Ovary (tissue), 9 donors: ENCODE measurements around the gene ZC2HC1C. TPM values are rescaled to one million over a fixed set of nuclear protein-coding genes. Genes with fewer than 3 reads are reported as not detected.

ENCODE experiments used
- DNase-seq, 5 donors: peaks; one replicate each; pipeline ENCODE4 v3.0.0-alpha.2; 2019 to 2020
- H3K27ac ChIP-seq, 2 donors: fragments of 200-600 bp; one replicate each; pipeline versions ENCODE4 v1.5.1 to v1.8.0; 2019 to 2022
- H3K27me3 ChIP-seq: fragments of 200-600 bp; one replicate; pipeline ENCODE4 v1.8.0; 2022
- H3K36me3 ChIP-seq: fragments of 200-600 bp; sonication (generic); one replicate; pipeline ENCODE4 v1.5.1; 2019
- H3K4me1 ChIP-seq: one replicate; pipeline ENCODE4 v1.8.1; 2013; ENCODE audit warnings: mild to moderate bottlenecking, moderate library complexity; ENCODE audit not compliant: insufficient read depth
- H3K4me3 ChIP-seq: fragments of 200-600 bp; sonication (generic); one replicate; pipeline ENCODE4 v1.5.1; 2017
- H3K9me3 ChIP-seq, 2 donors: fragments of 200-600 bp in 1 of 2; sonication (generic) in 1 of 2; one replicate each; pipeline versions ENCODE4 v1.5.1 to v1.8.1; 2013 to 2019; ENCODE audit warnings: mild to moderate bottlenecking in 1 of 2, moderate library complexity in 1 of 2
- EP300 ChIP-seq: sonication (generic); formaldehyde crosslinking; IDR thresholded peaks from one replicate; pipeline ENCODE4 v1.6.1; 2017; ENCODE audit warnings: antibody characterized with exemption
- POLR2A ChIP-seq: fragments of 450-650 bp; IDR thresholded peaks from one replicate; pipeline ENCODE4 v1.6.1; 2017; ENCODE audit warnings: antibody characterized with exemption, mild to moderate bottlenecking, moderate library complexity
- WGBS, 3 donors: extraction: QIAGEN DNeasy Blood & Tissue Kit in 1 of 3; methylation state at CpG; one replicate each; pipeline versions ENCODE4 v1.1.5 to v1.1.7; 2013 to 2017; 5-methylcytosine and 5-hydroxymethylcytosine counted together
- intact Hi-C, 4 donors: fragments of 100-400 bp; cut with DNase I; formaldehyde crosslinking; loops; one replicate each; pipeline versions ENCODE4 v1.11.0 to v1.15.1; 2022 to 2023
- polyA plus RNA-seq, 2 donors: library from polyadenylated mRNA; stranded (reverse); fragments of 200-250 nt in 1 of 2; fragments of 350-450 nt in 1 of 2; fragmentation: Illumina TruSeq in 1 of 2; extraction: RNeasy Lipid Tissue Mini Kit (QIAGEN cat#74804) in 1 of 2; gene quantifications; one replicate each; pipeline ENCODE4 v1.2.3, GENCODE V29; 2013 to 2014
- total RNA-seq, 7 donors: library from RNA; depleted of rRNA in 2 of 7; stranded (reverse); fragments of >200 nt in 2 of 7; fragmentation: NEBNext Ultra II Directional in 3 of 7; extraction: Animal tissue kit (Norgen Biotek cat#: 25700) in 3 of 7; gene quantifications; one replicate each; pipeline versions ENCODE4 v1.1.0 to v1.2.4, GENCODE V29; 2016 to 2023
- TF ChIP-seq, protein P1 (sequence below), 3 donors: fragments of 450-650 bp in 2 of 3; fragments of 200-600 bp in 1 of 3; IDR thresholded peaks; one replicate each; pipeline versions ENCODE4 v1.5.1 to v1.8.0; 2016 to 2022; ENCODE audit warnings: antibody characterized with exemption in 3 of 3, mild to moderate bottlenecking in 1 of 3
- donor health status: DM: no; HTN: no; CAD: no; lungs with moderate emphysema.
- donor health status: DM: no; HTN: no; CAD: no.
- donor health status: Bipolar disorder and iron deficiency.
- donor health status: DM: yes; HTN: yes; CAD: no.
- donor health status: DM: no; HTN: no; CAD: no.
- donor health status: DM: yes; HTN: yes; CAD: no.

ZC2HC1C gene
- total and polyA plus RNA-seq, 9 donors: 0.46 to 9.2 (median 1.3) TPM

DNA sequence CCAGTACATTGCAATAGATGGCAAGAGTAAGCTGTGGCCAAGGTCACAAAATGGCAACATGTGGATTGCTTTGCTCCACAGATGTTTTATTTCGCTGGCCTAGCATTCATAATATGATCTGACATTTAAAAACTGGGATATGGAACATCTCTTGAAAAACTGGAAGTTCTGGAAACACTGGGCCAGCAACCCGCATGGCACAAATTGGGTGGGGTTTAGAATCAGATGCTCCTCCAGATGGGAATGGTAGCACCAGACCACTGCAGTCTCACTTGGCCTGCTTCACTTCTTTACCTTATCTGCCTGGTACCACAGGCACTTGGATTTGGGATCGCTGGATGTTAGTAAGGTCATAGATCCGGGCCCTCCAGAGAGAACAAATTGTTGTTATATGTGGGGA lies 10.1 kb downstream of the ZC2HC1C start:
- intact Hi-C loops: no loop called here

DNA sequence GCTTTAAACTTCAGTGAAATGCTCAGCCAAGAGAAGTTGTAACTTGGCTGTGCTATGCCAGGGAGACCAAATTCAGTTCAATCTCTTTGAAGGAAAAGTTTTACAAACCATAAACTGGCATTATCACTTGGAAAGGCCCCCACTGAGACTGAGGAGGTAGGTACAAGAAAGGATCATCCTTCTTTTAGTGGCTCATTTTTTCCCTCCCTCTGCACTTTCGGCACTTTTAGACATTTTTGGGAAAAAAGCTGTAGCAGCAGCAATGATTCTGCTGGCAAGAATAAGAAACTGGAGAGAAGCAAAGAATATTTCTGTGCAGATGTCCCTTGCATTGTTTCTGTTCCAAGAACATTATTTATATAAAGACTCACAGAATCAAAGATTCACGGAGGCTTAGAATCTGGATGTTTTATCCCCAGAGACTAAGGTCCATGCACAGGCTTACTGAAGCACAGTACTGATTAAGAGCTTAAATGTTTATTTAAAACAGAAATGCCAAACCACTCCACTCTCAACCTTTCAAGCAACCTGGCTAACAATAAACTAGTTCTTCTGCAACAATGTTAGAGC lies 12.3 kb downstream of the ZC2HC1C start:
- TF ChIP-seq POLR2A (no peak), EP300 (no peak)
- TF ChIP-seq, protein P1, sequence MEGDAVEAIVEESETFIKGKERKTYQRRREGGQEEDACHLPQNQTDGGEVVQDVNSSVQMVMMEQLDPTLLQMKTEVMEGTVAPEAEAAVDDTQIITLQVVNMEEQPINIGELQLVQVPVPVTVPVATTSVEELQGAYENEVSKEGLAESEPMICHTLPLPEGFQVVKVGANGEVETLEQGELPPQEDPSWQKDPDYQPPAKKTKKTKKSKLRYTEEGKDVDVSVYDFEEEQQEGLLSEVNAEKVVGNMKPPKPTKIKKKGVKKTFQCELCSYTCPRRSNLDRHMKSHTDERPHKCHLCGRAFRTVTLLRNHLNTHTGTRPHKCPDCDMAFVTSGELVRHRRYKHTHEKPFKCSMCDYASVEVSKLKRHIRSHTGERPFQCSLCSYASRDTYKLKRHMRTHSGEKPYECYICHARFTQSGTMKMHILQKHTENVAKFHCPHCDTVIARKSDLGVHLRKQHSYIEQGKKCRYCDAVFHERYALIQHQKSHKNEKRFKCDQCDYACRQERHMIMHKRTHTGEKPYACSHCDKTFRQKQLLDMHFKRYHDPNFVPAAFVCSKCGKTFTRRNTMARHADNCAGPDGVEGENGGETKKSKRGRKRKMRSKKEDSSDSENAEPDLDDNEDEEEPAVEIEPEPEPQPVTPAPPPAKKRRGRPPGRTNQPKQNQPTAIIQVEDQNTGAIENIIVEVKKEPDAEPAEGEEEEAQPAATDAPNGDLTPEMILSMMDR (IDR thresholded peaks at IDR 0.05): no peak
- WGBS, 3 donors: 15 to 23% (median 21%) methylated on average over 2 of the region's 2 CpGs
- Histone ChIP-seq H3K36me3 (no peaks in the 10 kb centered on the region), H3K9me3 (no peaks in the 10 kb centered on the region), H3K4me3 (no peak overlapping the region), H3K27ac (no peak overlapping the region), H3K27me3 (no peaks in the 10 kb centered on the region), H3K4me1 (peaks cover 2% of the 10 kb centered on the region)
- intact Hi-C loops: loop anchor here (10.0 kb wide), 2 partner anchors 137 to 167 kb away; no protein-coding TSS in a partner anchor
- no peak for DNase-seq

More for the DNA sequence above, 10.1 kb downstream of the ZC2HC1C start:
- Histone ChIP-seq H3K4me3 (no peak overlapping the region), H3K27me3 (no peaks in the 10 kb centered on the region), H3K9me3 (no peaks in the 10 kb centered on the region), H3K27ac (no peak overlapping the region), H3K4me1 (peaks cover 2% of the 10 kb centered on the region), H3K36me3 (no peaks in the 10 kb centered on the region)
- DNase-seq: no peak
- 24 to 42% (median 31%) methylated on average over 4 of the region's 4 CpGs for WGBS, 3 donors
- TF ChIP-seq POLR2A: no peak
- no peak for TF ChIP-seq EP300
- TF ChIP-seq, protein P1 (IDR thresholded peaks at IDR 0.05): no peak

DNA sequence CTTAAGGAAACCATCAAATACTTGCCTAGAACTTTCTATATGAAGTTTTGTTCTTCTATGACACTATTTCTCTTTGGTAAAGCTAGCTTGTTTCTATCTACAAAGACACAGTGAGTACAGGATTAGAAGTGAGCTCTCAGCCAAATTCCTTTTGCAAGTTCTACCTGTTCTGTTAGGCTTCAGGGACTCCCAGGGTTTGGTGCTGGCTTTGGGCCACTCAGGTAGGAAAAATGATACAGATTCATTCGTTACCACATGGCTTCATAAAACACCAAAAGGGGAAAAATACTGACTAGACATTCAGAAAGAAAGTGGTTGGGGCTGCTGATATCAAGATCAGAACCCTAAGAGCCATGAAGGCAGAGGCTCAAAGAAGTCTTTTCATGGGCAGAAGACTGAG lies 13.8 kb downstream of the ZC2HC1C start:
- intact Hi-C loops: loop anchor here (10.0 kb wide), 2 partner anchors 138 to 168 kb away; no protein-coding TSS in a partner anchor
- 87 to 96% (median 90%) methylated on average over 1 of the region's 1 CpG for WGBS, 3 donors

DNA sequence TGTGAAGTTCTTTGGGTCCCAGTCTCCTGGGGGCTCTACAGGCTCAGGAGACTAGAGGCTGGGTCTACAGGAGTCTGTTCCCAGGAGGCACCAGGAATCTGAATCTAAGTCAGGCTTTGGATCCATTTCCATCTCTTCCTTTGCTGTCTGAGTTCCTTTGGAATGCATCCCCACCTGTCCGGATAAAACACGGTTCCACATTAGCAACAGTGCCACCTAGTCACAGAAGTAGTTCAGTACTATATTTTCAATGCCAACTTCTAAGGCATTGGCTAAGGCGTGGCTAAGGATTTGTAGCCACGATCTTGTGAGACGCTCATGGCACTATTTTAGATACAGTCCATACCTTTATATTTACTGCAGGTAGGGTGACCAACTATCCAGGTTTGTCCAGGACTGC lies 15.1 kb downstream of the ZC2HC1C start:
- peaks cover 1% of the 10 kb centered on the region for H3K4me1 ChIP-seq
- WGBS, 3 donors: 47 to 58% (median 50%) methylated on average over 5 of the region's 5 CpGs
- no peak for DNase-seq
- TF ChIP-seq POLR2A (no peak), EP300 (no peak)
- TF ChIP-seq, protein P1 (IDR thresholded peaks at IDR 0.05): no peak
- no peaks in the 10 kb centered on the region for H3K9me3 ChIP-seq
- no peak overlapping the region for H3K4me3 ChIP-seq
- no peaks in the 10 kb centered on the region for H3K27me3 ChIP-seq
- H3K27ac ChIP-seq: no peak overlapping the region
- intact Hi-C loops: loop anchor here (10.0 kb wide), 2 partner anchors 140 to 170 kb away; no protein-coding TSS in a partner anchor
- no peaks in the 10 kb centered on the region for H3K36me3 ChIP-seq

More for the DNA sequence above, 13.8 kb downstream of the ZC2HC1C start:
- TF ChIP-seq EP300 (no peak), POLR2A (no peak)
- TF ChIP-seq, protein P1 (IDR thresholded peaks at IDR 0.05): no peak
- Histone ChIP-seq H3K36me3 (no peaks in the 10 kb centered on the region), H3K27me3 (no peaks in the 10 kb centered on the region), H3K4me1 (peaks cover 2% of the 10 kb centered on the region), H3K27ac (no peak overlapping the region), H3K4me3 (no peak overlapping the region), H3K9me3 (no peaks in the 10 kb centered on the region)
- DNase-seq: no peak
